GM12878 (cell line): ENCODE results near the gene UBE2QL1. TPM values are rescaled to one million over a fixed set of nuclear protein-coding genes. Genes with fewer than 3 reads are reported as not detected.

Experiments
- ATAC-seq: fragments of 200-7000 bp; cut with Tn5 transposase; 3 replicates; pipeline ENCODE4 v1.9.1; 2020; ENCODE audit warnings: mild to moderate bottlenecking, moderate library complexity
- BruUV-seq: library from RNA; stranded (reverse); fragments of 400-500 nt; replicated peaks from 2 replicates; lab custom pipeline; 2021; lab: Mats Ljungman, UMichigan
- CTCF ChIA-PET: fragments of 300-600 bp; sonication (Branson Sonifier 250); formaldehyde crosslinking; extraction: SDS; loops from one replicate; lab custom pipeline; 2021; ENCODE audit warnings: inconsistent platforms; lab: Yijun Ruan, JAX
- POLR2A ChIA-PET: fragments of 350-600 bp; formaldehyde crosslinking; extraction: SDS; loops from one replicate; lab custom pipeline; 2021; ENCODE audit warnings: inconsistent platforms; lab: Charles Lee
- RAD21 ChIA-PET: fragments of 300-600 bp; sonication (Branson Sonifier 250); formaldehyde crosslinking; loops from one replicate; lab custom pipeline; 2023; ENCODE audit warnings: antibody characterized with exemption; ENCODE audit not compliant: unreplicated experiment; lab: Charles Lee
- SMC1A ChIA-PET: fragments of 300-600 bp; sonication (Branson Sonifier 250); formaldehyde crosslinking; loops from one replicate; lab custom pipeline; 2023; ENCODE audit not compliant: unreplicated experiment, uncharacterized antibody; lab: Charles Lee
- DNase-seq: peaks from one replicate; pipeline ENCODE4 v3.0.0-alpha.2; 2011; ENCODE audit warnings: low read depth, low spot score
- FAIRE-seq: peaks from 3 replicates; lab custom pipeline; 2011; peaks lifted over from hg19 to GRCh38; lab: Jason Lieb, UNC
- H2AFZ ChIP-seq: 2 replicates; pipeline ENCODE4 v1.6.0; 2011; ENCODE audit warnings: low read depth, low read length, control low read depth; ENCODE audit not compliant: control insufficient read depth
- H3K27ac ChIP-seq: 2 replicates; pipeline ENCODE4 v1.5.1; 2011; ENCODE audit warnings: control low read depth; ENCODE audit not compliant: control insufficient read depth, insufficient read depth
- H3K27me3 ChIP-seq, 2 experiments: replicated peaks in 1 of 2; 2 replicates each; pipeline versions ENCODE4 v1.6.0 to v1.6.1; 2011; ENCODE audit warnings: low read length in 1 of 2; ENCODE audit not compliant: control insufficient read depth in 2 of 2, insufficient read depth in 2 of 2
- H3K36me3 ChIP-seq, 2 experiments: 2 replicates each; pipeline ENCODE4 v1.5.1; 2011; ENCODE audit warnings: low read length in 1 of 2; ENCODE audit not compliant: control insufficient read depth in 2 of 2, insufficient read depth in 2 of 2
- H3K4me1 ChIP-seq: 2 replicates; pipeline ENCODE4 v1.6.1; 2011; ENCODE audit warnings: mild to moderate bottlenecking, low read length, moderate library complexity, mixed read lengths; ENCODE audit not compliant: control insufficient read depth, insufficient read depth
- H3K4me2 ChIP-seq: 2 replicates; pipeline ENCODE4 v1.6.0; 2011; ENCODE audit warnings: control low read depth; ENCODE audit not compliant: control insufficient read depth, insufficient read depth
- H3K4me3 ChIP-seq: fragments of 200-600 bp; sonication (generic); 2 replicates; pipeline ENCODE4 v1.5.1; 2016
- H3K79me2 ChIP-seq: 2 replicates; pipeline ENCODE4 v1.6.0; 2011; ENCODE audit warnings: low read length; ENCODE audit not compliant: control insufficient read depth, insufficient read depth
- H3K9ac ChIP-seq: 2 replicates; pipeline ENCODE4 v1.8.0; 2011; ENCODE audit warnings: low read length, control low read depth, mixed read lengths; ENCODE audit not compliant: control insufficient read depth, insufficient read depth
- H3K9me3 ChIP-seq: replicated peaks from 3 replicates; pipeline ENCODE4 v1.5.1; 2011; ENCODE audit warnings: mild to moderate bottlenecking, low read length; ENCODE audit not compliant: control insufficient read depth, insufficient read depth
- H4K20me1 ChIP-seq: 2 replicates; pipeline ENCODE4 v1.6.0; 2011; ENCODE audit not compliant: control insufficient read depth, insufficient read depth
- BHLHE40 ChIP-seq, 2 experiments: fragments of 450-650 bp in 1 of 2; IDR thresholded peaks; 2 replicates each; pipeline ENCODE4 v1.6.1; 2011 to 2017; ENCODE audit warnings: low read depth in 2 of 2, borderline replicate concordance in 1 of 2, improper control_type of control experiment in 1 of 2, low read length in 1 of 2, mild to moderate bottlenecking in 1 of 2
- BRCA1 ChIP-seq: IDR thresholded peaks from 2 replicates; pipeline ENCODE4 v1.6.1; 2011; ENCODE audit warnings: low read depth, low read length, improper control_type of control experiment
- CBX3 ChIP-seq: fragments of 200-600 bp; sonication (generic); IDR thresholded peaks from 2 replicates; pipeline ENCODE4 v1.6.1; 2016; ENCODE audit warnings: low read depth, borderline replicate concordance
- HCFC1 ChIP-seq: fragments of 150-350 bp; IDR thresholded peaks from 2 replicates; pipeline ENCODE4 v1.6.1; 2014; ENCODE audit warnings: low read length
- KDM1A ChIP-seq: fragments of 200-600 bp; sonication (generic); IDR thresholded peaks from 2 replicates; pipeline ENCODE4 v1.6.1; 2016; ENCODE audit warnings: borderline replicate concordance
- LARP7 ChIP-seq: fragments of 450-650 bp; IDR thresholded peaks from 2 replicates; pipeline ENCODE4 v1.6.1; 2017; ENCODE audit warnings: mild to moderate bottlenecking
- MYB ChIP-seq: fragments of 150-350 bp; IDR thresholded peaks from 2 replicates; pipeline ENCODE4 v1.6.1; 2014; ENCODE audit warnings: mild to moderate bottlenecking, low read depth, low read length, borderline replicate concordance
- SREBF2 ChIP-seq: IDR thresholded peaks from 2 replicates; pipeline ENCODE4 v1.6.1; 2012; ENCODE audit warnings: mild to moderate bottlenecking, low read length
- STAT1 ChIP-seq: fragments of 450-650 bp; conservative IDR thresholded peaks from 2 replicates; pipeline ENCODE4 v1.6.1; 2014; ENCODE audit warnings: antibody characterized with exemption, mild to moderate bottlenecking
- TAF1 ChIP-seq: IDR thresholded peaks from 2 replicates; pipeline ENCODE4 v1.6.1; 2011; ENCODE audit warnings: mild to moderate bottlenecking, low read depth, low read length, borderline replicate concordance
- ZZZ3 ChIP-seq: IDR thresholded peaks from 2 replicates; pipeline ENCODE4 v1.6.1; 2011; ENCODE audit warnings: low read depth; ENCODE audit not compliant: control insufficient read depth, insufficient read length
- WGBS: methylation state at CpG from one replicate; pipeline ENCODE4 v1.1.6; 2016; ENCODE audit warnings: low lambda C conversion rate; ENCODE audit not compliant: insufficient replicate concordance, insufficient coverage; ENCODE audit errors: missing lambda C conversion rate; 5-methylcytosine and 5-hydroxymethylcytosine counted together
- in situ Hi-C: fragments of 300-500 bp; cut with MboI; formaldehyde crosslinking; loops from 9 replicates; pipeline ENCODE4 v1.14.3; 2018; ENCODE audit warnings: mixed read lengths
- intact Hi-C: fragments of 100-400 bp; cut with micrococcal nuclease; formaldehyde crosslinking; loops from one replicate; pipeline ENCODE4 v1.14.2; 2022; ENCODE audit not compliant: unreplicated experiment
- polyA plus RNA-seq, 11 experiments: library from polyadenylated mRNA; depleted of rRNA in 4 of 11; unstranded in 6 of 11; stranded (reverse) in 5 of 11; fragments of >200 nt; fragmentation: Nextera tagmentation in 4 of 11; fragmentation: Illumina TruSeq in 1 of 11; extraction: Ambion mirVana in 4 of 11; extraction: Trizol in 1 of 11; gene quantifications; 1 replicate in 1 of 11; 2 replicates in 10 of 11; pipeline versions ENCODE4 v1.2.1 to v1.2.3, GENCODE V29; 2011 to 2016; ENCODE audit warnings: inconsistent platforms in 2 of 11, missing spikeins in 2 of 11, low read depth in 1 of 11
- total RNA-seq, 4 experiments: library from RNA; depleted of rRNA in 3 of 4; stranded (reverse); fragments of >200 nt in 3 of 4; fragmentation: Illumina TruSeq in 1 of 4; extraction: Trizol in 1 of 4; gene quantifications; 2 replicates each; pipeline versions ENCODE4 v1.2.1 to v1.2.3, GENCODE V29; 2013 to 2021
- TF ChIP-seq, protein P1 (sequence below): fragments of 450-650 bp; IDR thresholded peaks from 2 replicates; pipeline ENCODE4 v1.6.1; 2017; ENCODE audit warnings: mild to moderate bottlenecking, moderate library complexity
- TF ChIP-seq, protein P2 (sequence below): IDR thresholded peaks from 2 replicates; pipeline ENCODE4 v1.6.1; 2012; ENCODE audit warnings: low read depth, low read length, improper control_type of control experiment
- TF ChIP-seq, protein P3 (sequence below): IDR thresholded peaks from 2 replicates; pipeline ENCODE4 v1.6.1; 2011; ENCODE audit warnings: borderline replicate concordance, low read depth, mild to moderate bottlenecking, moderate library complexity, mixed read lengths, low read length; ENCODE audit not compliant: insufficient read depth; ENCODE audit errors: extremely low read length

UBE2QL1 gene
- total and polyA plus RNA-seq, 10 of the 15 experiments (the other 5 are each of a cell fraction or from before 2014, with no cell fraction given) = 0.03 to 0.62 (median 0.04) TPM; not detected in 6

DNA sequence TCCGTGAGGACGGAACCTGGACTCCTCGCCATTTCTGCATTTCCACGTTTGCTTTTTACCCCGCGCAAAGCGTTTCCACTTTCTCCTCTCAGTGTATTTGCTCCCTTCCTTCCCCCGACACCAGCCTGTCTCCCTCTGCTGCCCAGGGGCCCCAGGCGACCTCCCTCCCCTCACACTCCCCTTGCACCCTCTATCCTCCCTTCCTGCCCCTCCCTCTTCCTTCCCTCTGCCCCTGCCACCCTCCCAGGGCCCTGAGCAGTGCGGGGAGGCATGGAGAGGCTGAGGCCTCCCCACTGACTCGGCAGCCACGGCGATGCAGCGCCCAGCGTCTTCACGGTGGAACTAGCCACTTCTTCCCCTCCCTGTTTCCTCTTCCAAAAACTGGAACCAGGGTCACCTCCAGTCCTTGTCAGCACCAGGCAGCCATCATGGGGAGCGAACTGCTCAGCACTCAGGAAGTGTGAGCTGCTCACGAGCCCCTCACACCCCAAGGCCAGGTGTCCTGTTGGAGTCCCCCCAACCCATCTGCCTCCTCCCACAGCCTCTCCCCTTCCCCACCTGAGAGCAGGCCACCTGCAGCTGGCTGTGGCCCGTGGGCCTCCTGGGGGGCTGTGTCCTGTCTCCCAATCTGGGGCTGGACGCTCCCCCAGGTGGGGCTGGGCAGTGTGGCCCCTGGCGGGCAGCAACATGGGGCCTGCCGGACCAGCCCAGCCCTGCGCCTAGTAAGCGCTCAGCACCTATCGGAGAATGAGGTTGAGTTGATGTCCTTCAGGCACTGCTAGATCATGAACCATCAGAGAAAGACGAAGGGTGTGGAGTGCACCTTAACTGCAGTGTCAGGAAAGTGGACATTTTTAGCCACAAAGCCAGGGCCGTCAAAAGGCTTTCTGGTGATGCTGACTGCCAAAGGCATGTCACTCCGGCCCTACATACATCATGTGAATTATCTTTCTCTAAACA is 17.5 kb downstream of the UBE2QL1 start (continued):
- TF ChIP-seq ZZZ3 (no peak), MYB (no peak), BHLHE40 (IDR thresholded peaks at IDR 0.05; ENCODE audit: borderline replicate concordance in 1 of 2, low read depth in 2 of 2, low read length in 1 of 2) (no peak)

DNA sequence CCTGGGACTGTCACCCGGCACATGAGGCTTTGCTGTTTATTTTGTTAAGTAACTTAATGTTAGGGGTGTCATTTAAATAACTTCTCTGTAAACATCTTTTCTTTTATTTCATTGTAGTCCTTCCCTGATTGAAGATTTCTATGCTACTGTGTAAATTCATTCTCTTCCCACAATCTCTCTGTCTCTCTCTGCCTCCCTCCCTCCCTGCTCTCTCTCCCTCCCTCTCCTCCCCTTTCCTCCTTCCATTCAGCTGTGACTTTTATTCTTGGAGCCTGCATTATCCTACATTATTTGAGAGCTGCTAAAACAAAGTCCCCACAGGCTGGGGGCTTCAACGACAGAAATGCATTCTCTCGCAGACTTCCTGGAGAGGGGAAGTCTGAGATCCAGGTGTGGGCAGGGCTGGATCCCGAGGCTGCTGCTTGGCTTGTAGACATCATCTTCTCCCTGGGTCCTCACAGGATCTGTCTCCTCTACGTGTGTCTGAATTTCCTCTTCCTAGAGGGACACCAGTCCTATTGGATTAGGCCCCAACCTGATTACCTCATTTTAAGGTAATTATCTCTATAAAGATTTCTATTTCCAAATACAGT is 18.4 kb downstream of the UBE2QL1 start:
- Histone ChIP-seq H3K27ac (no peak overlapping the region), H4K20me1 (no peaks in the 10 kb centered on the region), H3K36me3 (no peaks in the 10 kb centered on the region), H3K79me2 (no peaks in the 10 kb centered on the region), H3K4me3 (no peak overlapping the region), H3K4me1 (no peaks in the 10 kb centered on the region), H2AFZ (no peak overlapping the region), H3K9me3 (no peaks in the 10 kb centered on the region; the same call in 2 of the 3 replicates), H3K4me2 (no peak overlapping the region), H3K9ac (no peak overlapping the region), H3K27me3 (no peaks in the 10 kb centered on the region)
- DNase-seq (no peak), ATAC-seq (no peak), FAIRE-seq (no peak)
- 80% methylated on average over 5 of the region's 5 CpGs for WGBS
- intact Hi-C loops (no loop called here), in situ Hi-C loops (no loop called here)
- no TSS peak for BruUV-seq
- SMC1A ChIA-PET = no interaction called here
- RAD21 ChIA-PET = no interaction called here
- CTCF ChIA-PET = no interaction called here
- POLR2A ChIA-PET = interaction anchor here (0.6 kb wide), 1 partner anchor 11 kb away, joined by 4 read pairs; no protein-coding TSS in a partner anchor
- no peak for TF ChIP-seq SREBF2
- TF ChIP-seq, protein P1, sequence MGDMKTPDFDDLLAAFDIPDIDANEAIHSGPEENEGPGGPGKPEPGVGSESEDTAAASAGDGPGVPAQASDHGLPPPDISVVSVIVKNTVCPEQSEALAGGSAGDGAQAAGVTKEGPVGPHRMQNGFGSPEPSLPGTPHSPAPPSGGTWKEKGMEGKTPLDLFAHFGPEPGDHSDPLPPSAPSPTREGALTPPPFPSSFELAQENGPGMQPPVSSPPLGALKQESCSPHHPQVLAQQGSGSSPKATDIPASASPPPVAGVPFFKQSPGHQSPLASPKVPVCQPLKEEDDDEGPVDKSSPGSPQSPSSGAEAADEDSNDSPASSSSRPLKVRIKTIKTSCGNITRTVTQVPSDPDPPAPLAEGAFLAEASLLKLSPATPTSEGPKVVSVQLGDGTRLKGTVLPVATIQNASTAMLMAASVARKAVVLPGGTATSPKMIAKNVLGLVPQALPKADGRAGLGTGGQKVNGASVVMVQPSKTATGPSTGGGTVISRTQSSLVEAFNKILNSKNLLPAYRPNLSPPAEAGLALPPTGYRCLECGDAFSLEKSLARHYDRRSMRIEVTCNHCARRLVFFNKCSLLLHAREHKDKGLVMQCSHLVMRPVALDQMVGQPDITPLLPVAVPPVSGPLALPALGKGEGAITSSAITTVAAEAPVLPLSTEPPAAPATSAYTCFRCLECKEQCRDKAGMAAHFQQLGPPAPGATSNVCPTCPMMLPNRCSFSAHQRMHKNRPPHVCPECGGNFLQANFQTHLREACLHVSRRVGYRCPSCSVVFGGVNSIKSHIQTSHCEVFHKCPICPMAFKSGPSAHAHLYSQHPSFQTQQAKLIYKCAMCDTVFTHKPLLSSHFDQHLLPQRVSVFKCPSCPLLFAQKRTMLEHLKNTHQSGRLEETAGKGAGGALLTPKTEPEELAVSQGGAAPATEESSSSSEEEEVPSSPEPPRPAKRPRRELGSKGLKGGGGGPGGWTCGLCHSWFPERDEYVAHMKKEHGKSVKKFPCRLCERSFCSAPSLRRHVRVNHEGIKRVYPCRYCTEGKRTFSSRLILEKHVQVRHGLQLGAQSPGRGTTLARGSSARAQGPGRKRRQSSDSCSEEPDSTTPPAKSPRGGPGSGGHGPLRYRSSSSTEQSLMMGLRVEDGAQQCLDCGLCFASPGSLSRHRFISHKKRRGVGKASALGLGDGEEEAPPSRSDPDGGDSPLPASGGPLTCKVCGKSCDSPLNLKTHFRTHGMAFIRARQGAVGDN = no peak
- TF ChIP-seq, protein P2, sequence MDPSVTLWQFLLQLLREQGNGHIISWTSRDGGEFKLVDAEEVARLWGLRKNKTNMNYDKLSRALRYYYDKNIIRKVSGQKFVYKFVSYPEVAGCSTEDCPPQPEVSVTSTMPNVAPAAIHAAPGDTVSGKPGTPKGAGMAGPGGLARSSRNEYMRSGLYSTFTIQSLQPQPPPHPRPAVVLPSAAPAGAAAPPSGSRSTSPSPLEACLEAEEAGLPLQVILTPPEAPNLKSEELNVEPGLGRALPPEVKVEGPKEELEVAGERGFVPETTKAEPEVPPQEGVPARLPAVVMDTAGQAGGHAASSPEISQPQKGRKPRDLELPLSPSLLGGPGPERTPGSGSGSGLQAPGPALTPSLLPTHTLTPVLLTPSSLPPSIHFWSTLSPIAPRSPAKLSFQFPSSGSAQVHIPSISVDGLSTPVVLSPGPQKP = no peak
- TF ChIP-seq HCFC1 = no peak
- TF ChIP-seq KDM1A = no peak
- TF ChIP-seq STAT1 = no peak
- no peak for TF ChIP-seq CBX3
- TF ChIP-seq BRCA1 = no peak
- no peak for TF ChIP-seq LARP7
- no peak for TF ChIP-seq TAF1
- TF ChIP-seq, protein P3, sequence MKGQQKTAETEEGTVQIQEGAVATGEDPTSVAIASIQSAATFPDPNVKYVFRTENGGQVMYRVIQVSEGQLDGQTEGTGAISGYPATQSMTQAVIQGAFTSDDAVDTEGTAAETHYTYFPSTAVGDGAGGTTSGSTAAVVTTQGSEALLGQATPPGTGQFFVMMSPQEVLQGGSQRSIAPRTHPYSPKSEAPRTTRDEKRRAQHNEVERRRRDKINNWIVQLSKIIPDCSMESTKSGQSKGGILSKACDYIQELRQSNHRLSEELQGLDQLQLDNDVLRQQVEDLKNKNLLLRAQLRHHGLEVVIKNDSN = no peak
